CD1c-positive myeloid dendritic cell (primary cell): ENCODE data around the gene NUB1.
"Not testable (repeated sequence)": the region's sequence is repeated elsewhere in the genome, so short reads cannot be mapped to it uniquely, and the experiment has no call there.

Experiments used
- DNase-seq: peaks from one replicate; pipeline ENCODE4 v3.0.0-alpha.2; 2016; ENCODE audit errors: extremely low spot score

Gene NUB1

DNA sequence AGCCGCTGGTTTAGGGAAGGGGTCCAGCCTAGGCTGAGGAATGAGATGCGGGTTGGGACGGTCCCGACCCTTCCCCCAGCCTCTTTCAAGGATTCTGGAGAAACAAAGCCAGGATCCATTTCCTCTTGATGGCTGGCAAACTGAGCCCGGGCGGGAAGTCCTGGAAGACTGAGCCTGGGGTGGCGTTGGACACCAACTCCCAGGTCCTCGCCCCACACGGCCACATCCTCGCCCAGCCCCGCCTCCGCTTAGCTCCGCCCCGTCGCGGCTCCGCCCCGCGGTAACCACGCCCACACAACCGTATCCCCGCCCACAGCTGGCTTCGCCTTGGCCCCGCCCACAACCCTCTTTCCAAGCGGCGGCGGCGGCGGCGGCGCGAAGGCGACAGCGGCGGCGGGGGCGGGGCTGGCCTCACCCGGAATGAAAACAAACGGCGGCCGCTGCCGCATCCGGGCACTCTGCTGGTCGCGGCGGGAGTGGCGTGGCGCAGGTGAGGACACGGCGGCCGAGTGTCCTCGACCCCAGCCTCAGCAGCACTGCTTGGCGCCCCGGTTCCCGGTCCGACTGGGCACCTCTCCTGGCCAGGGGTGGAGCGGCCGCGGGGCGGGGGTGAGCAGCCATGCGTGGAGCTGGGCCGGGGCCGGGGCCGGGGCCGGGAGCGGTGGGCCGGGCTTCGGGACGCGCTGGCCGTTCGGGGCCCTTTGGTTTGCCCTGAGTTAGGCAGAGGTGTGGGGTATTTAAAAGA lies at the start of gene NUB1:
Gene NUB1, plus strand, starts transcription at position 456 of the 745 bp plus-strand sequence. CDS start 3,538 bp downstream, outside the sequence.
- DNase-seq: peak; percentile 95

GRCh38 chr7:151292850-151293249 lies 48.8 kb upstream of the NUB1 start:
- DNase-seq: no peak

DNA sequence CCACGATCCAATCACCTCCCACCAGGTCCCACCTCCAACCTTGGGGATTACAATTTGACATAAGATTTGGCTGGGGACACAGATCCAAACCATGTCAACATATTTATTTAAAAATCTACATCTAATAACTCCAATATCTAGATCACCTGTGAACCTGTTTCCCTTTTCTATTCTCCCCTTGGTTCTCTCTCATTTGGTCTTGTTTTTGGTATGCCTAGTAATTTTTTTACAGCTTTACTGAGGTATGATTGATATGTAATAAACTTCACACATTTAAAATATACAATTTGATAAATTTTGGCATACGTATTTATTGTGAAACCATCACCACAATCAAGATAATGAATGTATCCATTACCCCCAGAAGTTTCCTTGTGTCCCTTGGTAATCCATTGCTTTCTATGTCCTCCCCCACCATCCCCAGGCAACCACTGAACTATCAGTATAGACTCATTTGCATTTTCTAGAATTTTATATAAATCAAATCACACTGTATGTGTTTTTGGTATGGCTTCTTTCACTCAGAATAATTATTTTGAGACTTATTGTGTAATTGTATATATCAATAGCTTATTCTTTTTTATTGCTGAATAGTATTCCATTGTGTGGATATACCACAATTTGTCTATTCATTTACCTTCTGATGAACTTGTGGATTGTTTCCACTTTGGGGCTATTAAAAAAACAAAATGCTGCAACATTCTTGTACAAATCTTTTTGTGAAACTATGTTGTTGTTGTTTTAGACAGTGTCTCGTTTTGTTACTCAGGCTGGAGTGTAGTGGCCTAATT lies 45.2 kb upstream of the NUB1 start:
- no peak for DNase-seq

- DNase-seq: peak; percentile 12
These were observed 42.8 kb upstream of the NUB1 start for GRCh38 chr7:151298765-151299164.

GRCh38 chr7:151299530-151299929 lies 42.1 kb upstream of the NUB1 start:
- no peak for DNase-seq

DNA sequence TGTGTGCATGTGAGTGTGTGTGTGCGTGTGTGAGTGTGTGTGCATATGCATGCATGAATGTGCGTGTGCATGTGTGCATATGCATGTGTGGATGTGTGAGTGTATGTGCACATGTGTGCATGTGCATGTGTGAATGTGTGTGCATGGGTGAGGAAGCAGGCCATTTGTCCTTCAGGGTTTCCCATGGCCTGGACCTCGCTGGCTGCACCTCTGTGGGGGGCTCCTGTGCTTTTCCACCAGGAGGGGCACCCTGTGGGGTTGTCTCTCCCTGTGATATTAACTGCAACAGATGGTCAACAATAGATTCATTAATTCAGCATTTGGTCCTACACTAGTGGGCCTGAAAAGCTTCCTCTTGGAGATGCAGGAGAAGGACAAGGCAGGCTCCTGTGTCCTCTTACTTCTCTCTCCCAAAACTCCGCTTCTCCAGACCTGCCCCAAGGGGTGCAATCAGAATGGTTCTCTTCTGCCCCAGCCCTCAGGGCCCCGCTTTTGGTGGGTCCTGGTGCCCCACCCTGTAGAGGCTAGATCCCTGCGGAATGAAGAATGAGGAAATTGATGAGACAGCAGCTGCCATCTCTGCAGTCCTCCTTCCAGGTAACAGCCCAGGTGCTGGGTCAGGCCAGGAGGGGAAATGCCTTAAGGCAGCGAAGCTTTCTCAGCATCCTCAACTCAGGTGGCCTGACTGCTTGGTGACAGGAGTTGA lies 41.5 kb upstream of the NUB1 start:
- no peak for DNase-seq

- no peak for DNase-seq
These were observed 39.8 kb upstream of the NUB1 start for GRCh38 chr7:151301471-151302462.

GRCh38 chr7:151304251-151304650 lies 37.4 kb upstream of the NUB1 start:
- not testable (repeated sequence) for DNase-seq

GRCh38 chr7:151304856-151305255 lies 36.8 kb upstream of the NUB1 start:
- peak; percentile 19 for DNase-seq

GRCh38 chr7:151306374-151306773 lies 35.2 kb upstream of the NUB1 start:
- DNase-seq: no peak

- DNase-seq: no peak
These were observed 34.8 kb upstream of the NUB1 start for GRCh38 chr7:151306860-151307259.

- no peak for DNase-seq
These were observed 34.1 kb upstream of the NUB1 start for GRCh38 chr7:151307536-151307935.

GRCh38 chr7:151308256-151308655 lies 33.4 kb upstream of the NUB1 start:
- DNase-seq: no peak

DNA sequence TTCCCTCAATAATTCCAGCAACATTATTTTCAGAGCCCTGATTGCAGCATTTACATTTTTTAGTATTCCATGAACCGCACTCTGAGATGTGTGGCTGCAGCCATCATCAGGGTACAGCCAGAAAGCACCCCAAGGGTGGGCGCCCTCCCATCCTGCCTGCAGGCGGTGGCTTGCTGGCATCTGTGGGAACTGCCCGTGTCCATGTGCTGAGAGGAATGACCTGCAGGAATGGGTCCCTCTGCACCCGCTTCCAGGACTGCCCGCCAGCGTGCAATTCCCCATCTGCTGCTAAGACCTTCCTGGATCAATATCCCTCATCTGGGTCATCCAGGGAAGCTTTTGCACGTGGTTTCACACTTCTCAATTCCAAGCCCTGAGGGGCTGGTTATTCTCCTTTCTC lies 32.8 kb upstream of the NUB1 start:
- no peak for DNase-seq

DNA sequence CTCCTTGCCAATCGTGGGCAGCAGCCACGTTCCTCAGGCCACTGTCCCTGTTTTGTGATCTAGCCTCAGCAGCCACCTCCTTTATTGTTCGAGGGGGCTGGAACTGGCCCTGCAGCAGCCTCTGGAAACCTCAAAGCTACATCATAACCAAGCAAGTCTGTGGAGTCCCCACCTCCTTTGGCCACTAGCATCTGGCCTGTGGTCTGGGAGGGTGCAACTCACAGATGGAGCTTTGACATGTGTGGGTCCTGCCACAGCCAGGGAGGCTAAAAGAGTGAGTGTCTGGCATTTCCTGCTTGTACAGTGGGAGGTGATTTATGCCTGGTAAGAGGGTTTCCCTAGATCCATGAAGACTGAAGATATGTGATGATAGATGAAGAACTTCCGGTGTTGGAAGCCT lies 32.3 kb upstream of the NUB1 start:
- DNase-seq: no peak

GRCh38 chr7:151310578-151310977 lies 31.0 kb upstream of the NUB1 start:
- peak; percentile 41 for DNase-seq

DNA sequence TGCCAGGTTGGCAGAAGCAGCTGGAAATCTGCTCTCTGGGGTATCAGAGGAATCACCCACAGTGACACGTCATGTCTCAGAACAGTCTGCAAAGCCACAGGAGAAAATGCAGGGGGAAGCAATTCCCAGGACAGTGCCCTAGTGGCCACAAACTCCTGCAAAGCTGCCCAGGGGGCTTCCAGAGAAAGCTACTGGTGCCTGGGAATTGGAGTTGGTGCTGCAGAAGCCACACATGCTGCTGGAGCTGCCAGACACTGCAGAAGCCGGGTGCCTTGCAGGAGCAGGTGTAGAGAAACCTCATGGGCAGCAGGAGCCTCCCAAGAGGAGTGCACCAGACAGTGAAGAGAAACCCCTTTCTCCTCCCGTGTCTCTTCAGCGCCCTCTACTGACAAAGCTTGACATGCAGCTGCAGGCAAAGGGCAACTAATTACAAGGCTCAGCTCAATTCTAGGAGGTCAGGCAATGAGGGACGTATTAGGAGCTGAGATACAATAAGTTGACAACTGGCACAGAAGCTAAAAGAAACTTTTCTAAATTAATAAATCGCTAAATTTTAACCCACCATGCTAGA lies 30.2 kb upstream of the NUB1 start:
- peak; percentile 33 for DNase-seq

- DNase-seq: no peak
These were observed 29.3 kb upstream of the NUB1 start for GRCh38 chr7:151312356-151312755.

DNA sequence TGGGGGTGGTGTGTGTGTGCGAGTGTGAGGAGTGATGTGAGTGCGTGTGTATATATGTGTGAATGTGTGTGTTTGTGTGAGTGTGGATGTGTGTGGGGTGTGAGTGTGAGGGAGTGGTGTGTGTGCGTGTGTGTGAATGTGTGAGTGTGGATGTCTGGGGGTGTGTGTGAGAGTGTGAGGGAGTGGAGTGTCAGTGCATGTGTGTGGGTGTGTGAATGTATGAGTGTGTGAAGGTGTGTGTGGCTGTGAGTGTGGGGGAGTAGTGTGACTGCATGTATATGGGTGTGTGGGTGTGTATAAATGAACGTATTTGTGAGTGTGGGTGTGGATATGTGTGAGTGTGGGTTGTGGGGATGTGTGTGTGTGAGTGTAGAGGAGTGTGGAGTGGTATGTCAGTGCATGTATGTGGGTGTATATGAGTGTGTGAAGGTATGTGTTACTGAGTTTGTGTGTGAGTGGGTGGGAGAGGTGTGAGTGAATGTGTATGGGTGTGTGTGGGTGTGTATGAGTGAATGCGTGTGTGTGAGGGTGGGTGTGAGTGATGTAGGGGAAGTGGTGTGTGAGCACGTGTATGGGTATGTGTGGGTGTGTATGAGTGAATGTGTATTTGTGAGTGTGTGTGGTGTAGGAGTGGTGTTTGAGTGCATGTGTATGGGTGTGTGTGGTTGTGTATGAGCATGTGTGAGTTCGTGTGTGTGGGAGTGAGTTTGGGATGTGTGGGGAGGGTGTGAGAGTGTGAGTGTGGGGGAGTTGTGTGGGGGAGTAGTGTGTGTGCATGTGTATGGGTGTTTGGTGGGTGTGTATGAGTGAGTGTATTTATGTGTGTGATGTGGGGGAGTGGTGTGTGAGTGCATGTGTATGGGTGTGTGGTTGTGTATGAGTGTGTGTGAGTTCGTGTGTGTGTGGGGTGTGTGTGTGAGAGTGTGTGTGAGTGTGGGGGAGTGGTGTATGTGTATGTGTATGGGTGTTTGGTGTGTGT lies 28.5 kb upstream of the NUB1 start:
- peak; percentile 8 for DNase-seq

GRCh38 chr7:151313857-151314256 lies 27.8 kb upstream of the NUB1 start:
- no peak for DNase-seq
